ENCODE results near the gene UBE2J2. TPM values are rescaled to one million over a fixed set of nuclear protein-coding genes. Genes with fewer than 3 reads are reported as not detected.
"Not testable (repeated sequence)": the region's sequence is repeated elsewhere in the genome, so short reads cannot be mapped to it uniquely, and the experiment has no call there.

The UBE2J2 gene
- 33.8 TPM for total RNA-seq

DNA sequence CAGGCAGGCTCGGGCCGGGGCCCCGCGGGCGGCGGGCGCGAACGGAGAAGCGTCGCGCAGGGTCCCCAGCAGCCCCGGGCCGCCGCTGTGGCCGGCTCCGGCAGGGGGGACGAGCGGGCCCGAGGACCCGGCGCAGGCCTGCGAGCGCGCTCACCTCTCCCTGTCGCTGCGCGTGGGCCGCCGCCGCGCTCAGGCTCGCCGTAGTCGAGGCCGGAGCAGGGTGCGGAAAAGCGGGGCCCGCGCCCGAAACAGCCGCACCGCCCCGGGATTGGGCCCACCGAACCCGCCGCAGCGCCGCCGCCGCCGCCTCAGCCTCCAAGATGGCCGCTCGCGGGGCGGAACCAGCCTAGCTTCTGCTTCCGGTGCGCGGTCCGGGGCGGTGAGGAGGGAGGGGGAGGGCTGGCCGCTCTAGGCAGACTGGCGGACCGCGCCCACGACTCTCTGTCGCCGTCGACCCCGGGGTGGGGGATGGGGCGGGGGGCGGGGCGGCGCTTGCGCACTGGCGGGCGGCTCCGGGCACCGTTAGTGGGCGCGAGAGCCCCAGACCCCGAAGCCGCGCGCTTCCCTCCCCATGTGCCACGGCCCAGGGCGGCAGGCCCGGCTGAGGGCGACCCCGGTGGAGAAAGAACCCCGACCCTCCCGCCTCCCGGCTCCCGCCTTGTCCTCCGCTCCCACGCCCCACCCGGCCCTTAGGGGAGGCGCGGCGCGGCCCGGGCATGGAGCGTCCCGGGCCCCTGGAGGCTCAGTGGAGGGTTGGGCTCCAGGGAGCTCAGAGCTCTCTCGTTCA lies at the start of gene UBE2J2:
Gene UBE2J2 (minus strand): TSS at position 343 of the 787 bp plus-strand sequence. CDS start 5,862 bp downstream, outside the sequence.
- DNase-seq = peak; percentile 81

DNA sequence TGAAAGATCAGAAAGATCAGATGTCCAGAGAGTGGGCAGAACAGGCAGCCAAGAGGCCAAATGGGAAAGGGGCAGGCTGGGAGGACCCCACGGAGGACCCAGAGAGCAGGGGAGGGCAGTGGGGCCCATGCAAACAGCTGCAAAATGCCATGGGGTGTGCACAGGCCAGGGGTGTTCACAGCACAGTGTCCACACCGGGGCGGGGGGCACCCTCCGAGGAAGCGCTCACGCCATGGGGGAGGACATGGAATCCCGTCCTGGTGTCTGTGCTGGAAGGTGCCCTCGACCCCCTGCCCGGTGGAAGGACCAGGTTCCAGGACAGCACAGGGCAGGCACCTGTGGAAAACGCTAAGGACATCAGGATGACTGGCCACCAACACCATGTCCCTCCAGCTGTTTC lies 49.3 kb upstream of the UBE2J2 start:
- DNase-seq = no peak

DNA sequence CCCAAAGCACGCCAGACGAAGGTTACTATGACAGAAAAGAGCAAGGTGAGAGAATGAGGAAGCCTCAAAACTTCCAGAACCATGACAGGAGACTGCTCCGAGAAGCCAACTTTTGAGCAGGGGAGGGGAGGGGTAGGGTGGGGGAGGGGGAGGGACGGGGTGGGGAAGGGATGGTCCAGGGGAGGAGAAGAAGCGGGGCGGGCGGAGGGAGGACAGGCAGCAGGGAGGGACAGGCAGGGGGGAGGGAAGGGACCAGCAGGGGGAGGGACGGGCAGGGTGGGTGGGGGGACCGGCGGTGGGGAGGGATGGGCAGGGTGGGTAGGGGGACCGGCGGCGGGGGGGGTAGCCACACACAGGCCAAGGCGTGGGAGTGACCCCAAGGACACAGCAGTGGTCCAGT lies 48.8 kb upstream of the UBE2J2 start:
- DNase-seq = no peak

DNA sequence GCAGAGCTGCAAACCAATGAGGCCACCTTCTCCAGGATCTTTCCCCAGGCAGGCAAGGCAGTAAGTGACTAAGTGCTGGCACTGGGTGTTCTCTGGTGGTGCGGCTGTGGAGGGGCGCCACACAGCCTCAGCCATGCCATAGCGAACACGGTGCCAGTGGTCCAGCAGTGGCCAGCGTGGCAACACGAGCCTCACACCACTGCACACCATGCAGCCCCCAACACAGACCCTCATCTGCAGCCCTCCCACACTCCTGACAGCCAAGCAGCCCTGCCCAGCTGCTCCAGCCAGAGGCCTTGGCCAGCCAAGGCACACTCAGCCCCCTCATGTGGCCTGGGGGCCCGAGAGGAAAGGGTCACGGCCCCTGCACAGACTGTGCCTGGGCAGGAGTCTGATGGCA lies 47.8 kb upstream of the UBE2J2 start:
- no peak for DNase-seq

DNA sequence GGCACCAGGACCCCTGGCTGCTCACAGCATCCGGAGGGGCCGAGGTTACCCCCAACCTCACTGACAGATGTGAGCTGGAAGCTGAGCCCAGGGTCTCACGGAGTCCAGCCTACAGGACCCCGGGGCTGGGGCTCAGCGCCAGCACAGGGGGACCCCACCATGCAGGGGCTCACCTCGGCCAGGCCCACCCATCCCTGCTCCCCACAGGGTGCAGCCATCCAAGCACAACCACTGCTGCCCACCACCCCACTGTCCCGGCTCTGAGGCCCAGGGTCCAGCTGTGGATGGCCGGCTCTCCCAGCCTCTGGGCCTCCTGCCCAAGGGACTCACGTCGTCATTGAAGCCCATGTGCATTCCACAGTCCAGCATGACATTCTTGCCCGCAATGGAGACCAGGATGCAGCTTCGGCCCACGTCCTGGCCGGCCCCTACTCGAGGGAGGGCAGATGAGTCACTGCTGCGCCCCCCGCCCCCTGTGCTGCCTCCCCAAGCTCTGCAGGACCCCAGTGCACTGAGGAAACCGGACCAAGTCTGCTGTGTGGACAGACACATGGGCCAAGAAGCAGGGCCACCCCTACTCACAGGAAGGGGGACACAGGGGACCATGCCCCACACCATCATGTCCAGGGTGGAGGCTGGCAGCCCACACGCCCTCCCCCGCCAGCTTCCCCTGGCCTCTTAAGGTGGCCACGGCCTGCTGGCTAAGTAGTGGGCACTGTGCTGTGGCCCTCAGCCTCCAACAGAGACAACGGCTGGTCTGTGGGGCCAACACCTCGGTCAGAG lies 47.2 kb upstream of the UBE2J2 start:
- DNase-seq = no peak

DNA sequence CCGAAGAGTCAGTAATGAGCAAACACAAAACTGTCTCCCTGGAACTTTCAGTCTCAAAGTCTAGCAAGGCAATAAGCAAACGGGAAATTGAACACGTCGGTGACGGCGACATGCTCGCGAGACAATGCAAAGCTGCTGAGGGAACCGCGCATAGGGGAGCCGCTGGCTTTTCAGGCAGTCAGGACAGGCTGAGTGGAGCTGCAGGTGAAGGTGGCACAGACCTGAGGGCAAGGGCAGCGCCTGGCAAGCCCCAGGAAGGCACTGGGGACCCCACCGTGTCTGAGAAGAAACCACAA lies 45.9 kb upstream of the UBE2J2 start:
- DNase-seq = no peak

DNA sequence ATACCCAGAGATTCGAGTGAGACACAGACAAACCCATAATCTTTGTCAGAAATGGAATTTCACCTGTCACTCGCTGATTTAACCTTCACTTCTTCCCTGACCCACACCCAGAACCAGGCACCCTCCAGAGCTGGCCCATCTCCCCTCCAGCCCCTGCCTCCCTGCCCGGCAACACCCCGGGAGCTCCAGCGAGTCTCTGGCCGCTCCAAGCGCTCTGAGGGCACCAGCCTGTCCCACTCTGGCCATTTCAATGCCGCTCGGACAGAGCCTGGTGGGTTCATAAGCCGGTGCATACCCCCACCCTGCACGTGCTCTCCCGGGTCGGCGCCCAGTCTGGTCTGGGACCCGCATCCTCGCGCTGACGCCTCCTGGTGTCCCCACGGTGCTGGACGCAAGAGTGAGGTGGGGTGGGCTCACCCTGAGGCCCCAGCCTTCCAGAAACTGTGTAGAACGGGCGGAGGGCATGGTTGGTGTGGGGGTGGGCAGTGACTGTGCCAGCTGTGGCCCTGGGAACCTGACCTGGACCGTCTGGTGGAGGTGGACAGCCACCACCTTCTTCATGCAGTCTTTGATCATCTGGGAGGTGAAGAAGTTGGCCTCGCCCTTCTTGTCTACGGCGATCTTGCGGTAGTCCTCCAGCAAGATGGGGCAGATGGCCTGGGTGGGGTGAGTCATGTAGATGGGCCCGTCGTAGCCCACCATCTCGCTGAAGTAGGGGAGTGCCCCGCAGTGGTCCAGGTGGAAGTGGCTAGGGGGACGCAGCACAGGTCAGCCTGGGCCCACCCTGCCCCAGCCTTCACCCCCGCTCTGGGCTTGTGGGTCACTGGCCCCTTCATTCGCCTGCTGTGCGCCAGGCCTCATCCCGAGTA lies 45.4 kb upstream of the UBE2J2 start:
- DNase-seq = no peak

DNA sequence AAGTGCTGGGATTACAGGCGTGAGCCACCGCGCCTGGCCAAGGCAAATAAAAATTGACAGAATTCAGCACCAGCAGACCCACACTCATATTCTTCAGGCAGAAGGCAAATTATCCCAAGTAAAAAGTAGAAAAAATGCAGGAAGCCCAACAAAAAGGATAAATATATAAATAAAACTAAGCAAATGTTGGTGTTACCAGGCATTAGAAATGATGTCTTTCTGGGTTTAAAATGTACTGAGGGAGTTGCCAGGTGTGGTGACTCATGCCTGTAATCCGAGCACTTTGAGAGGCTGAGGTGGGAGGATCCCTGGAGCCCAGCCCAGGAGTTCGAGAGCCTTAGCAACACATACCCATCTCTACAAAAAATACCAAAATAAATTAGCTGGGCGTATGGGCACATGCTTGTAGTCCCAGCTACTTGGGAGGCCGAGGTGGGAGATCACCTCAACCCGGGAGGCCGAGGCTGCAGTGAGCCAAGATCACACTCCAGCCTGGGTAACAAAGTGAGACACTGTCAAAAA lies 44.5 kb upstream of the UBE2J2 start:
- no peak for DNase-seq

DNA sequence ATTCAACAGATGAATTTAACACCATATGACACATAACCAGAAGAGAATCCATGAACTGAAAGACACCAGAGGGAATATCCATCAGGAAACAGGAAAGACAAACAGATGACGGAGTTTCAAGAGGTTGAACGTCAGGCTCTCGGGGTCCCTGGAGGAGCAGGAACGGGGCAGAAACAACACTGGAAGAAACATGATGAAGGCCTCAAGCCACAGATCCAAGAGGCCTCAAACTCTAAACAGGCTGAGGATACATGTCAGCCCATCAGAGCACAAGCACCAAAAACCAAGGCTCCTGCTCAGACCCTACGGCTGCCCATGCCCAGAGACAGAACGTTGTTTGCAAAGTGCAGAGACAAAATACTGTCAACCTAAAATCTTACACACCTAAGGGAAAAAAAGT lies 43.8 kb upstream of the UBE2J2 start:
- no peak for DNase-seq

DNA sequence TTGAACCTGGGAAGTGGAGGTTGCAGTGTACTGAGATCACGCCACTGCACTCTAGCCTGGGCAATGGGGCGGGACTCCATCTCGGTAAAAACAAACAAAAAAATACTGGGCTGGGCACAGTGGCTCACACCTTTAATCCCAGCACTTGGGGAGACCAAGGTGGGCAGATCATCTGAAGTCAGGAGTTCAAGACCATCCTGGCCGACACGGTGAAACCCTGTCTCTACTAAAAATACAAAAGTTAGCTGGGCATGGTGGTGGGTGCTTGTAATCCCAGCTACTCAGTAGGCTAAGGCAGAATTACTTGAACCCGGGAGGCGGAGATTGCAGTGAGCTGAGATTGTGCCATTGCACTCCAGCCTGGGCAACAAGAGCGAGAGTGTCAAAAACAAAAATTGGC lies 42.5 kb upstream of the UBE2J2 start:
- DNase-seq = not testable (repeated sequence)

DNA sequence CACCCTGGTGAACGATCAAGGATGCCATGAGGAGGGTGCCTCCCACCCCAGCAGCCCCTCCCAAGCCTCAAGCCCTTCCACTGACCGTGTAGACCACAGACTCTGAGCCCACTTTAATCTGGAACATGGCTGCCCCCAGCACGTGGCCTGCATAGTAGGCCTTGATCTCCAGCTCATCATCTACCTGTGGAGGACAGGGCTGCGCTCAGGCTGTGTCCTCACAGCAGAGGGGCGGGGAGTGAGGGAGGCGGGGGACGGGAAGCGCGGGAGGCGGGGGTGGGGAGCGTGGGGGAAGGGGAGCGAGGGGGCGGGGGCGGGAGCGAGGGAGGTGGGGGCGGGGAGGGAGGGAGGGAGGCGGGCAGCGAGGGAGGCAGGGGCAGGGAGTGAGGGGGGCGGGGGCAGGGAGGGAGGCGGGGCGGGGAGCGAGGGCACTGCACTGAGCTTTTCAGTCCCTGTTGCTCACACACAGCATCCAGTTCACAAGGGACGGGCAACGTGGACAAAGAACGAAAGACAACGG lies 41.8 kb upstream of the UBE2J2 start:
- DNase-seq = no peak

DNA sequence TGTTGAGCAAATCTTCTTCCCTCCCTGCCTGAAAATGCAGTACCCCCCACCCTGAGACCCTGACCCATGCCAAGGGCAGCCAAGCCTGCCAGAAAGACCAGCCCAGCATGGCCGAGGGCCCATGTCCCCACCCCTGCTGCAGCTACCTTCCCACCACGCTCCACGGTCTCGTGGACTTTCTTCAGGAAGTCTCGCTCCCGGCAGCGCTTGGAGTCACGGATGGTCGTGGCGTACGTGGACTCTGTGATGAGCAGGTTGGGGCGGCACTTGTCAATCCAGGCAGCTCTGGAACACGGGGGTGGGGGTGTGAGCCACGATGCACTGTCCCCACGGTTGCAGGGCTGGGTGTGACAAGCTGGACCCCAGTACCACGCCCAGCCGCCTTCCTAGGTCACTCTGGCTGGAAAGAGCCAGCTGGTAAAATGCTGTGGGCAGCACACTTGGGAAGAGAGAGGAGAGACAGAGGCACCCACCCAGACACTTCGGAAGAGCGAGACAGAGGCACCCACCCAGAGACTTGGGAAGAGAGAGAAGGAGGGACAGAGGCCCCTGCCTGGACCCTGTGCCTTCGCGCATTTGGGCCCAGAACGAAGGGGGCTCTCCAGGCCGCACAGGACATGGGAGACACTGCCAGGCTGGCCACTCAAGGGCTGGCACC lies 41.2 kb upstream of the UBE2J2 start:
- no peak for DNase-seq

DNA sequence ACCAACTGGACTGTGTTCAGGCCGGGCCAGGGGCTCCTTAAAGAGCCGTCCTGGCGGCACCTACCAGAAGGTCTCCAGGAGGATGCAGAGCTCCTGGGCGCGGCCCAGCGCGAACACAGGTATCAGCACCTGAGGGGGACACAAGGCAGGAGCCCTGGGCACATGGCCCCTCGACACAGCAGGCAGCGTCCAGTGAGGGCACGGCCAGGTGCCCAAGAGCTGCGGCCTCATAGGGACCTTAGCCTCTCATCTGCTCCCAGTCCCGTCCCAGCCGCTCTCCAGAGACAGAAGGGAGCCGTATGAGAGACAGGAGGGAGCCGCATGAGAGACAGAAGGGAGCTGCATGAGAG lies 40.6 kb upstream of the UBE2J2 start:
- no peak for DNase-seq

DNA sequence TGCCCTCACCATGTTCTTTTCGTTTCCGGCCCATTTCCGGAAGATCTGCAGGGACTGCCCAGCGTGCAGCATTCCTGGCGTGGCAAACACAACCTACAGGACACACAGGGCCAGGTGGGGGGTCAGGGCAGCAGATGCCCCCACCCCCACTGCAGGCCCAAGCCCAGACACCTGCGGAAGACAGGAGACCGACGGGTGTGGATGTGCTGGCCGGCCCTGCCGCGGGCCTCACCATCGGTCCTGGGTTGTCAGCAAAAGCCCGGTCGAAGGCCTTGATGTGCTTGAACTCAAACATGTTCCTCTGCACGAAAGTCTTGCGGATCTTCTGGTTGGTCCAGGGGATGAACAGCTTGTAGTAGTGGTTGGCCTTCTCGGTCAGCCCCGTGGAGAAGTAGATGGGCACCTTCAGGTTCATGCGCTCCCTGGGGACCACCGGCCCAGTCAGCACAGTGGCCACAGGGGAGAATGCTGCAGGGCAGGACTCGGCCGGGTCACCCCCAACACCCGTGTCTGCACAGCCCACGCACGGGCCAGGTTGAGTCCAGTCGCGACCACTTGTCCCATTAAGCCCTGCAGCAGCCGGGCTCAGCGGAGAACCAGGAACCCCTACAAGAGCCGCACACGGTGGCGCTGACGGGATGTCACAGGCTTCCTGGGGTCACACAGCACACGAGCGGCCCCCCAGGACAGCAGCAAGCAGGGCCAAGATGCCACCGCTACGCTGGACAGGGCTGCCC lies 40.0 kb upstream of the UBE2J2 start:
- no peak for DNase-seq

DNA sequence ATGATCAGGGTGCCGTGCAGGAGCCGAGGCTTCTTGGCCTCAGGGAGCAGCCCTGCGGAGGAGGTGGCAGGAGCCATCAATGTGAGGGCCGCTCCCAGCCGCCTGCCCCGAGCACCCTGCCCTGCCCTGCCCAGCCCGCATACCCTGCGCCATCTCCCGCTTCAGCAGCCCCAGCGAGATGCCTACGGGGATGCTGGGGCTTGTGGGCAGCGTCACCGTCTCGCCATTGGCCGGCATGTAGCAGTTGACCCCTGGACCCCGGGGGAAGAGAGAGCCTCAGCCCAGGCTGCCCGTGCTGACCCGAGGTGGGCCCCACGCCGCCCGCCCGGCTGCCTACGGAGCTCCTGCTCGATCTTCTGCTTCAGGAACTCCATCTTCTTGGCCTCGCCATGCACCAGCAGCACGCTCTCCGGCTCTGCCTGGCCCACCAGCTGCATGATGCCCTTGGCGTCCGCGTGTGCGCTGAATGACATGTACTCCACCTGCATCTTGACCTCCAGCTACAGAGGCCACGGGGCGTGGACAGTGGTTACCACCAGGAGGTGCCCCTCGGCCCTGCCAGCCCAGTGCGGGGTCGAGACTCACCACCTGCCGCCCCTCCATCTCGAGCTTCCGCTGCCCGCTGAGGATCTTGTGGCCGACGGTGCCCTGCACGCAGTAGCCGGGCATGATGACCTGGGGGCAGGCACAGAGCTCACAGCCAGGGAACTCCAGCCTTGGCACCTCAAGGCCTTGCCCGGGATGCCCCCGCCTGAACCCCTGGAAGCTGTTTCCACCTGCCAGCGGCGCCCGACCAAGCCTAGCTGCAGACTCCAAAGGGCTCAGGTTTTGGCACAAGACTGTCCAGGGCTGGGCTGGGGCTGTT lies 39.0 kb upstream of the UBE2J2 start:
- no peak for DNase-seq

DNA sequence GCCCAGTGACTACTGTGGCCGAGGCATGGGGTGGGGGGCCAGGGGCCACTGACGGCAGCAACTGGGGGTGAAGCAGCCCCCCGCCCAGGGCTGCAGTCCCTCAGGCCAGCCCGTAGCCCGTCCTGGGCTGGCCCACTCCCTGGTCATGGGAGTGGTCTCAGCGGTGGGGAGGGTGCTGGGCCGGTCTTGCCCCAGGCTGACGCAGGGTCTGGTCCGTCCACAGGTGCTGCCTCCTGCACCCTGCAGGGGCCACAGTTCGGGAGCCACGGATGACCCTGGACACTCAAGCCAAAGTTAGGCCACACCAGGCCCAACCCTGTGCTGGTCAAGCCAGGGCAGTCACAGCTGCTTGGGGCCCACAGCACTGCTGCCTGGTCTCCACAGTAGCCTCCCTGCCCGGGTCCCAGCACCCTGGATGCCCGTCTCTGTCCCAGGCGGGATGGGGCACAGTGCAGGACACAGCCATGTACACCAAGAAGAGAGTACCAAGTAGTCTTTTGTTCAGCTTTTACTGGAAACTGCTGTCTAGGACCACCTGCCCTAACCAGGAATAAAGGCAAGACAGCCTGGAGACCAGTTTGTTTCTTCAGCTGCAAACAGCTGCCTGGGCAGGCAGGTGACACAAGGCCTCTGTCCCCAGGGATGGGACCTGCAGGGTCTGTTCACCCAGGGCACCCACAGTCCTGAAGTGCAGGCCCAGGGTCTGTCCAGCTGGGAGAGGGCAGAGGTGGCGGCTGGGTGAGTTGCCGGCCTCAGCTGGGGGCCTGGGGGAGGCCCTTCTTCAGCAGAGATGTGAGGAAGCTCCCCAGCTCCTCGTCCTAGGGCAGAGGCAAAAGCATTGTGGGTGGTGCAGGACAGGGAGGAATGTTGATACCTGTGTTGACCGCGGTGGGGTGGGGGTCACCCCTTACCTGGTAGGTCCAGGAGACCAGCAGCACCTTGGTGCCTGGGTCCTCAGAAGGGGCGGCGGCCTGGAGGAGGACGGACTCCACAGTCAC lies 37.8 kb upstream of the UBE2J2 start:
- no peak for DNase-seq

DNA sequence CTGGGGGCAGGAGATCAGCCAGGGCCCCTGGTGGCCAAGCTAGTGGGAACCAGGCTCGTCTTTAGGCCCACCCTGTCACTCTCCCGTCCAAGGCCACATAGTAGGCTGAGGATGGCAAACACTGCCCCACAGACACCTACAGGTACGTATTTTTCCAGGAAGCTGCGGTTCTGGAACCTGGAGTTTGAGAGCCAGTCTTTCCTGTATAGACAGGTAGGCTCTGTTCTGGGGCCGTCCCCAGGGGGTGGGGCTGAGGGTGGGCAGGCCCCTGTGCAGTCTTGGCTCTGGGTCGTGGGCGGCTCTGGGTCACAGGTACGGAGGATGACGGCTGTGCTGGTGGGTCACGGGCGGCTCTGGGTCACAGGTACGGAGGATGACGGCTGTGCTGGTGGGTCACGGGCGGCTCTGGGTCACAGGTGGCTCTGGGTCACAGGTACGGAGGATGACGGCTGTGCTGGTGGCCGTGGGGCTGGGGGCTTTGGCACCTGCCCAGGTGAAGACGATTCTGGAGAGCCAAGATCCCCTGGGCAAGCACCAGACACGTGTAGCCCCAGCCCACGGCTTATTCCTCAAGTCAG lies 36.9 kb upstream of the UBE2J2 start:
- no peak for DNase-seq

DNA sequence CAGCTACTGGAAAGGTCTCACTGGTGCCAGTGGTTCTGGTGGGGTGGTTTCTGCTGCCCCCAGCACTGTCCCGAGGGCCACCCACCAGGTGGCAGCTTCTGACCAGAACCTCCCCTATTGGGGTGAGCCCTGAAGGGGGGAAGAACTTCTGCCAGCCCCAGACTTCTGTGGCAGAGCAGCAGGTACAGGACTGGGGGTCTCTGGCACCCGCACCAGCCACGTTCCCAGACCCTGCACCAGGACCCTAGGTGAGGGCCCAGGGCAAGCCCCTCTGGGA lies 36.4 kb upstream of the UBE2J2 start:
- no peak for DNase-seq
